GM18951 (cell line): ENCODE results near the gene CPNE9.

Source experiments
- POLR2A ChIP-seq: IDR thresholded peaks from 4 replicates; pipeline ENCODE4 v1.6.1; 2011; ENCODE audit warnings: mild to moderate bottlenecking; ENCODE audit not compliant: insufficient read length, insufficient read depth; ENCODE audit errors: extremely low read depth
- in situ Hi-C: fragments of 300-500 bp; cut with MboI; formaldehyde crosslinking; loops from one replicate; pipeline ENCODE4 v1.12.0; 2022; ENCODE audit warnings: low sequenced_read_pairs, mixed read lengths, inconsistent platforms; ENCODE audit not compliant: unreplicated experiment

The CPNE9 gene

GRCh38 chr3:9712415-9712814 lies 8.8 kb downstream of the CPNE9 start:
- in situ Hi-C loops, result no loop called here
- TF ChIP-seq POLR2A, result no peak

DNA sequence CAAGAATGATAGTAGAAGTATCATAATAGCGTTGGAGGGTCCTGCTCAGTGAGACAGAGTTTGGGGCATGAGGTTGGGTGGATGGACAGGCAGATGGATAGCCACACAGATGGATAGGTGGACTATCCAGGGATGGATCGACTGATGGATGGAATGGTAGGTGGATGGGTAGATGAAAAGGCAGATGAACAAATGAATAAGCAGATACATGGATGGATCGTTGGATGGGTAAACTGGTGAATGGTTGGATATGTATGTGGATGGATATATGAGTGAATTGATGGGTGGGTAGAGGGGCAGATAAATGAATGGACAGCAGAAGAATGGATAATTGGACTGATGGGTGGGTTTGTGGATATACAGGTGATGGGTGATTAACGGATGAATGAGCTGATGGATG lies 9.5 kb downstream of the CPNE9 start:
- no peak for TF ChIP-seq POLR2A
- in situ Hi-C loops, result no loop called here

- no peak for TF ChIP-seq POLR2A
- in situ Hi-C loops, result no loop called here
Observed at GRCh38 chr3:9715136-9715535, 11.5 kb downstream of the CPNE9 start.

- in situ Hi-C loops, result no loop called here
- no peak for TF ChIP-seq POLR2A
Observed at GRCh38 chr3:9715764-9716437, 12.3 kb downstream of the CPNE9 start.

DNA sequence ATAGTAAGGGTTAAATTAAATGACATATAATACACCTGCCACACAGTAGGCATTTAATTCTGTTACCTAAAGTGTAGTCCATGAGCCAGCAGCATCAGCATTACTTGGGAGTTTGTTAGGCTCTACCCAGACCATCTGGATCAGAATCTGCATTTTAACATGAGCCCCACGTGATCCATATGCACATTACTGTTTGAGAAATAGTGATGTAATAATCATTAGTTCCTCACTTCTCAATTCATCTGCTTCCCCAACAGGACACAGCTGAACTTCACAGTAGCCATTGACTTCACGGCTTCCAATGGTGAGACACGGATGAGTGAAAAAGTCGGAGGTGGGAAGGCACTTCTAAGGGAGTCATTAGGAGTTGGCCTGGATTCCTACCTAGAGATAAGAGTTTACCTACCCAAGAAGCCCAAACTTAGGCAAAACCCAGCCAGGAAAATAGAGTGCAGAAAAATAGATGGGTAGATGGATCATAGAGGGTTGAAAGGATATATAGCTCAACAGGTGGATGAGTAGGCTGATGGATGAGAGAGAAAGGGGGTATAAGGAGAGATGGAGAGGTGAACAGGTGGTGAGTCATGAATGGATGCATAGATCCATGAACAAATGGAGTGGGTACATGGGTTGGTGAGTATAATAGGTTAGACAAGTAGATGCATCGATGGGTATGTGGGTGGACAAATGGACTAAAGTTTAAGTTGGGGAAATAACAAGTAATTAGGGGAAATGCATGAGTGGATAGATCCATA lies 13.3 kb downstream of the CPNE9 start:
- in situ Hi-C loops, result no loop called here
- no peak for TF ChIP-seq POLR2A

DNA sequence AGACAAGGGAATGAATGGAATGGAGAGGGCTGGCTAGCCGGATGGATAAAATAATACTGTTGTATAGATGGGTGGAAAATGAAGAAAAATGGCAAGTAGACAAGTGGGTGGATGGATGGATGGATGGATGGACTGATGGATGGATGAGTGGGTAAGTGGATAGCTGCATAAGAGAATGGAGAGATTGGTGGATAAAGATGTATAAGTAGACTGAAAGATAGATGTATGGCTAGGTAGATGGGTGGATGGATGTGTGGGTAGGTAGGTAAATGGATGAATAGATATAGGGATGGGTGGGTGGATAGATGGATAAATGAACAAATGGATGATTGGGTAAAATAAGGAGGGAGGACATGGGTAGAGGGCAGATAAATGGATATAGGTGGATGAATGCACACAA lies 13.9 kb downstream of the CPNE9 start:
- in situ Hi-C loops, result no loop called here
- no peak for TF ChIP-seq POLR2A

- in situ Hi-C loops, result no loop called here
- no peak for TF ChIP-seq POLR2A
Observed at GRCh38 chr3:9718118-9718517, 14.5 kb downstream of the CPNE9 start.

- in situ Hi-C loops, result no loop called here
- no peak for TF ChIP-seq POLR2A
Observed at GRCh38 chr3:9721015-9721699, 17.5 kb downstream of the CPNE9 start.

DNA sequence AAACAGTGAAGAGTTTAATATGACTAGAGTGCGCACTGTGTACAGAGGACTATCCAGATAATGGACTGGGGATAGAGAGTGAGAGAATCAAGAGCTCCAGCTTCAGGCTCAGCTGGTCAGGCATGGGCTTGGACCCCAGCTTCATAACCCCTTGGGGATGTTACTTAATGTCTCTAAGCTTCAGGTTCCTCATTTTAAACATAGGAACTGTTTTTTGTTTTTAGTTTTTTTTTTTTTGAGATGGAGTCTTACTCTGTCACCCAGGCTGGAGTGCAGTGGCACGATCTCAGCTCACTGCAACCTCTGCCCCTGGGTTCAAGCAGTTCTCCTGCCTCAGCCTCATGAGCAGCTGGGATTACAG lies 18.0 kb downstream of the CPNE9 start:
- in situ Hi-C loops, result no loop called here
- TF ChIP-seq POLR2A, result no peak

DNA sequence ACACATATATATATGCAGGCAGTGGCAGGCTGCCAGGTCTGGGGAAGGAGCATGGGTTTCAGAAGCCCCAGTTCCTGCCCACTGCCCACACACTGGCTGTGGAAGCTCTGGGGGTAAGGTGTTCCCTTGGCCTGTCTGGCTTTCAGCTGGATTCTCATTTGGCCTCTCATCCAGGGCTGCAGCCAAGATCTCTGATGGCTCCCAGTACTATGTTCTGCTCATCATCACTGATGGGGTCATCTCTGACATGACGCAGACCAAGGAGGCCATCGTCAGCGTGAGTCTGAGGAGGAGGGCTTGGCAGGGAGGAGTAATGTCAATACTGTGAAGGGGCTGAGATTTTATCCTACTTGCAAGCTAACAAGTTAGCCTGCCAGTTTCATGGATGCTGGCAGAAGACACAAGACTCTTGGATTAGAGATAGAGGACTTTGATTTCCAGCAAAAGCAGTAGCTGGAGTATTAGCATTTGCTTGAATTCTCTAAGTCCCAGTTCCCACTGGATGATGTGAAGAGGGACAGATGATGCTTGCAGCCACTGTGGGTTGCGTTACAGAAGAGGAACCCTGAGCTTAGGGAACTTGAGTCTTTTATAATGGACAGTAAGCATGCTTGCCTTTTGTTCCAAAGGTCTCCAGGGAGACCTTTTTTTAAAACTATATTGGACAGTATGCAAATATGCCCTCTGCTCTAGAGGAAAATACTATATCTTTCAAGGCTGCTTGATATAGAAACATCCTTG lies 22.3 kb downstream of the CPNE9 start:
- TF ChIP-seq POLR2A, result no peak
- in situ Hi-C loops, result no loop called here

DNA sequence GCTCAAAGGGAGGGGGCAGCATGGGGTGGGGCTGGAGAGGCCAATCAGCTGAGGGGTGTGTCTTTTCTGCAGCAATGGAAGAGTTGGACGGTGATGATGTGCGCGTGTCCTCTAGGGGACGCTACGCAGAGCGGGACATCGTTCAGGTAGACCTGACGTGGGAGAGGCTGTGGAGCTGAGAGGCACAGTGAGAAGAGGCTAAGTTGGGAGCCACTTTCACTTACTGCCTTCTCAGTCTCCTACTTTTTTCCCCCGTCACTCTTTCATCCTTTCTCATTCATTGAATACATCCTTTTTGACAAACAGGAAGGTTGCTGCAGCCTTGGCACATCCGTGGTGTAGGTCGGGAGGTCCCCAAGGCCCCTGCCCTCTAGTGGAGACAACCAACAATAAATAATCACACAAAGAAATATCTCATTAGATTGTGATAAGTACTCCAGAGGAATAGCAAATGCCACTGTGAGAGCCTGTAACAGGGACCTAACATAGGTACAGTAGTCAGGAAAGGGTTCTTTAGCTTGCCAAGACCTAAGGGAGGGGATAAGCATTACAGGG lies 23.5 kb downstream of the CPNE9 start:
- in situ Hi-C loops, result no loop called here
- TF ChIP-seq POLR2A, result no peak

DNA sequence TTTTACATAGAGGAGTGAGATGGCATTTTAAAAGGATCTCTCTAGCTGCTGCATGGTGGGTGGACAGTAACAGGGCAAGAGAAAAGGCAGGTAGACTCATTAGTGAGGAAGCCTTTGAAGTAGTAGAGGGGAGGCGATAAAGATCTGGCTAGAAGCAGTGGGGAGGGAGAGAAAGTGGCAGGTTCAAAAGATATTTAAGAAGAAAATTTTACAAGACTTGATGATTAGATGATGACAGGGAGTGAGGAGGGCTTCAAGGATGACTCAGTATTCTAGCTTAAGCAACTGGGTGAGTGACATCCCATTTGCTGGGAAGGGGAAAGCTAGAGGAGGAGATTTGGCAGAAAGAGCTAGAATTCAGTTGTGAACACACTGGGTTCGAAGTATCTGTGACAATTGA lies 24.1 kb downstream of the CPNE9 start:
- in situ Hi-C loops, result no loop called here
- TF ChIP-seq POLR2A, result no peak

DNA sequence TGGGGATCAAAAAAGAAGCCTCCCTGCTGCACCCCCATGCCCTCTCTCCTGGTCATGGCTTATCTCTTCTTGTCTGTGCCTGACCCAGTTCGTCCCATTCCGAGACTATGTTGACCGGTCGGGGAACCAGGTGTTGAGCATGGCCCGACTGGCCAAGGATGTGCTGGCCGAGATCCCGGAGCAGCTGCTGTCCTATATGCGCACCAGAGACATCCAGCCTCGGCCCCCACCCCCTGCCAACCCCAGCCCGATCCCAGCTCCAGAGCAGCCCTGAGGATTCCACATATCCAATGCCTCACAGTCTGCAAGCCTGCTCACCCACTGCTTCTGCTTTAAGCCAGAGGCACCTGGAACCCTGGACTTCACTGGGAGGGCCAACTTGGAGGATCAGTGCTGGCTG lies 25.8 kb downstream of the CPNE9 start:
- no peak for TF ChIP-seq POLR2A
- in situ Hi-C loops, result no loop called here
